ENCODE data around the gene RBBP8NL. TPM values are rescaled to one million over a fixed set of nuclear protein-coding genes. Genes with fewer than 3 reads are reported as not detected.

RBBP8NL gene
- polyA plus RNA-seq, 1 donor (not counting 4 experiments of a cell fraction or from before 2014, with no cell fraction given): 0.13 TPM

GRCh38 chr20:62455929-62456328 lies 28.6 kb upstream of the RBBP8NL start:
- TF ChIP-seq EZH2 (IDR thresholded peaks at IDR 0.05; ENCODE audit: low read length) (no peak), CTCF (optimal IDR thresholded peaks at IDR 0.05 in 1 of 3, IDR thresholded peaks at IDR 0.05 in 1 of 3, conservative IDR thresholded peaks at IDR 0.05 in 1 of 3; ENCODE audit: extremely low read depth in 1 of 3, insufficient read depth in 2 of 3, low read length in 3 of 3) (no peak)
- no peak overlapping the region for H3K4me3 ChIP-seq (ENCODE audit: control insufficient read depth in 2 of 3, extremely low read depth in 1 of 3, insufficient read depth in 2 of 3, low read depth in 1 of 3, low read length in 3 of 3)
- no peaks in the 10 kb centered on the region for H3K79me2 ChIP-seq (ENCODE audit: control insufficient read depth, insufficient read depth, low read length)
- FAIRE-seq (no peak), DNase-seq (ENCODE audit: low read depth, low spot score) (no peak)
- H3K27me3 ChIP-seq (ENCODE audit: control insufficient read depth, extremely low read depth, insufficient read depth, low read length): peaks cover 11% of the 10 kb centered on the region
- dilution Hi-C loops (cut with MboI; ENCODE audit: extremely low pct_ligation_motif_present, low sequenced_read_pairs): no loop called here
- H3K36me3 ChIP-seq (ENCODE audit: control insufficient read depth in 2 of 2, extremely low read depth in 1 of 2, insufficient read depth in 2 of 2, low read length in 2 of 2): no peaks in the 10 kb centered on the region
- H3K4me1 ChIP-seq (ENCODE audit: control insufficient read depth, extremely low read depth, insufficient read depth, low read length): no peaks in the 10 kb centered on the region
- no peak overlapping the region for H2AFZ ChIP-seq (ENCODE audit: control insufficient read depth, low read length)
- no peaks in the 10 kb centered on the region for H3K9me3 ChIP-seq (ENCODE audit: control insufficient read depth, low read depth, low read length)
- no peaks in the 10 kb centered on the region for H3K9me1 ChIP-seq (ENCODE audit: control insufficient read depth, extremely low read depth, insufficient read depth, low read length)
- no peak overlapping the region for H3K4me2 ChIP-seq (ENCODE audit: control insufficient read depth, extremely low read depth, insufficient read depth, low read depth, low read length)
- no peaks in the 10 kb centered on the region for H4K20me1 ChIP-seq (ENCODE audit: control insufficient read depth, extremely low read depth, insufficient read depth, low read length)
- H3K9ac ChIP-seq (ENCODE audit: control insufficient read depth, extremely low read depth, insufficient read depth, low read length): no peak overlapping the region
- H3K27ac ChIP-seq (ENCODE audit: control insufficient read depth, insufficient read depth, low read length): no peak overlapping the region

- no peak overlapping the region for H3K4me2 ChIP-seq (ENCODE audit: control insufficient read depth, extremely low read depth, insufficient read depth, low read depth, low read length)
- H3K9ac ChIP-seq (ENCODE audit: control insufficient read depth, extremely low read depth, insufficient read depth, low read length): no peak overlapping the region
- no peak overlapping the region for H3K27ac ChIP-seq (ENCODE audit: control insufficient read depth, insufficient read depth, low read length)
- no peaks in the 10 kb centered on the region for H3K9me3 ChIP-seq (ENCODE audit: control insufficient read depth, low read depth, low read length)
- no peaks in the 10 kb centered on the region for H3K4me1 ChIP-seq (ENCODE audit: control insufficient read depth, extremely low read depth, insufficient read depth, low read length)
- no peaks in the 10 kb centered on the region for H3K79me2 ChIP-seq (ENCODE audit: control insufficient read depth, insufficient read depth, low read length)
- dilution Hi-C loops (cut with MboI; ENCODE audit: extremely low pct_ligation_motif_present, low sequenced_read_pairs): no loop called here
- H2AFZ ChIP-seq (ENCODE audit: control insufficient read depth, low read length): no peak overlapping the region
- no peaks in the 10 kb centered on the region for H3K36me3 ChIP-seq (ENCODE audit: control insufficient read depth in 2 of 2, extremely low read depth in 1 of 2, insufficient read depth in 2 of 2, low read length in 2 of 2)
- TF ChIP-seq CTCF (optimal IDR thresholded peaks at IDR 0.05 in 1 of 3, IDR thresholded peaks at IDR 0.05 in 1 of 3, conservative IDR thresholded peaks at IDR 0.05 in 1 of 3; ENCODE audit: extremely low read depth in 1 of 3, insufficient read depth in 2 of 3, low read length in 3 of 3) (no peak), EZH2 (IDR thresholded peaks at IDR 0.05; ENCODE audit: low read length) (no peak)
- no peaks in the 10 kb centered on the region for H4K20me1 ChIP-seq (ENCODE audit: control insufficient read depth, extremely low read depth, insufficient read depth, low read length)
- DNase-seq (ENCODE audit: low read depth, low spot score): no peak
- no peak overlapping the region for H3K4me3 ChIP-seq (ENCODE audit: control insufficient read depth in 2 of 3, extremely low read depth in 1 of 3, insufficient read depth in 2 of 3, low read depth in 1 of 3, low read length in 3 of 3)
- no peaks in the 10 kb centered on the region for H3K9me1 ChIP-seq (ENCODE audit: control insufficient read depth, extremely low read depth, insufficient read depth, low read length)
- FAIRE-seq: no peak
- peaks cover 11% of the 10 kb centered on the region for H3K27me3 ChIP-seq (ENCODE audit: control insufficient read depth, extremely low read depth, insufficient read depth, low read length)
Measured at GRCh38 chr20:62454904-62455636, 27.7 kb upstream of the RBBP8NL start.
